Panc1 (cell line): ENCODE results near the gene UBASH3B. TPM values are rescaled to one million over a fixed set of nuclear protein-coding genes. Genes with fewer than 3 reads are reported as not detected.

Experiments
- ATAC-seq: fragments of 200-7000 bp; cut with Tn5 transposase; 2 replicates; pipeline ENCODE4 v1.9.1; 2020; ENCODE audit warnings: mild to moderate bottlenecking, moderate library complexity
- BruUV-seq: library from RNA; stranded (reverse); fragments of 400-500 nt; replicated peaks from 2 replicates; lab custom pipeline; 2021; lab: Mats Ljungman, UMichigan
- CTCF ChIA-PET: fragments of 300-600 bp; sonication (Branson Sonifier 250); formaldehyde crosslinking; loops from one replicate; lab custom pipeline; 2022; ENCODE audit warnings: antibody characterized with exemption; lab: Charles Lee
- POLR2A ChIA-PET: fragments of 300-600 bp; sonication (Branson Sonifier 250); formaldehyde crosslinking; loops from one replicate; lab custom pipeline; 2022; ENCODE audit warnings: antibody characterized with exemption; lab: Charles Lee
- DNase-seq: peaks from one replicate; pipeline ENCODE4 v3.0.0-alpha.2; 2010; ENCODE audit warnings: low read depth, low spot score
- H3K27ac ChIP-seq: 2 replicates; pipeline ENCODE4 v1.5.1; 2011; ENCODE audit warnings: mild to moderate bottlenecking, low read length, inconsistent platforms
- H3K27me3 ChIP-seq: fragments of 200-500 bp; sonication (Bioruptor generic); 2 replicates; pipeline ENCODE4 v1.6.0; 2014; ENCODE audit warnings: low read length, inconsistent platforms; ENCODE audit not compliant: control insufficient read depth, insufficient read depth
- H3K36me3 ChIP-seq: fragments of 200-500 bp; sonication (Bioruptor generic); 2 replicates; pipeline ENCODE4 v1.5.1; 2014; ENCODE audit warnings: inconsistent platforms, mild to moderate bottlenecking, low read length, moderate library complexity; ENCODE audit not compliant: control insufficient read depth, insufficient read depth
- H3K4me1 ChIP-seq: 2 replicates; pipeline ENCODE4 v1.5.1; 2011; ENCODE audit warnings: inconsistent platforms, mild to moderate bottlenecking, low read length, moderate library complexity; ENCODE audit not compliant: control insufficient read depth, insufficient read depth
- H3K4me3 ChIP-seq, 2 experiments: 2 replicates each; pipeline ENCODE4 v1.5.1; 2011 to 2012; ENCODE audit warnings: low read depth in 2 of 2, low read length in 2 of 2, mild to moderate bottlenecking in 2 of 2, inconsistent platforms in 1 of 2, moderate library complexity in 1 of 2
- H3K9me3 ChIP-seq: fragments of 200-500 bp; sonication (Bioruptor generic); 2 replicates; pipeline ENCODE4 v1.5.1; 2014; ENCODE audit warnings: low read depth, mild to moderate bottlenecking, inconsistent platforms, low read length, moderate library complexity; ENCODE audit not compliant: control insufficient read depth, insufficient read depth
- CTCF ChIP-seq: fragments of 450-650 bp; IDR thresholded peaks from 2 replicates; pipeline ENCODE4 v1.5.1; 2017; ENCODE audit warnings: mild to moderate bottlenecking
- POLR2AphosphoS5 ChIP-seq: IDR thresholded peaks from 2 replicates; pipeline ENCODE4 v1.6.1; 2012; ENCODE audit warnings: mild to moderate bottlenecking, low read depth, low read length, moderate library complexity
- REST ChIP-seq, 2 experiments: IDR thresholded peaks; 2 replicates each; pipeline ENCODE4 v1.6.1; 2011 to 2012; ENCODE audit warnings: low read depth in 2 of 2, control low read depth in 1 of 2, low read length in 1 of 2, mild to moderate bottlenecking in 1 of 2, moderate library complexity in 1 of 2; ENCODE audit not compliant: insufficient read depth in 1 of 2
- SIN3A ChIP-seq: IDR thresholded peaks from 2 replicates; pipeline ENCODE4 v1.6.1; 2012; ENCODE audit warnings: low read depth, mild to moderate bottlenecking, low read length, moderate library complexity, borderline replicate concordance; ENCODE audit not compliant: insufficient read depth
- TCF7L2 ChIP-seq: IDR thresholded peaks from 2 replicates; pipeline ENCODE4 v1.6.1; 2011; ENCODE audit warnings: mild to moderate bottlenecking, low read depth, low read length, inconsistent platforms
- in situ Hi-C: cut with HindIII; loops from 2 replicates; pipeline ENCODE4 v1.10.0; 2016; ENCODE audit warnings: low sequenced_read_pairs, low pct_unique_long_range_greater_than_20kb
- intact Hi-C: fragments of 100-400 bp; cut with micrococcal nuclease; formaldehyde crosslinking; loops from one replicate; pipeline ENCODE4 v1.10.0; 2022; ENCODE audit not compliant: unreplicated experiment
- total RNA-seq: library from RNA; stranded (reverse); gene quantifications from one replicate; pipeline ENCODE4 v1.2.1, GENCODE V29; 2021; ENCODE audit not compliant: unreplicated experiment

UBASH3B gene
- total RNA-seq, 1 experiment from 2014 or later, result 55.1 TPM

- no peaks in the 10 kb centered on the region for H3K4me1 ChIP-seq
- no peaks in the 10 kb centered on the region for H3K9me3 ChIP-seq
- ChIA-PET POLR2A (no interaction called here), CTCF (no interaction called here)
- no peak for ATAC-seq
- no peaks in the 10 kb centered on the region for H3K27me3 ChIP-seq
- no TSS peak for BruUV-seq
- no peak overlapping the region for H3K27ac ChIP-seq
- intact Hi-C loops, result no loop called here
- in situ Hi-C loops, result no loop called here
- no peak overlapping the region for H3K4me3 ChIP-seq
- no peak for DNase-seq
- no peak for TF ChIP-seq TCF7L2
- no peak for TF ChIP-seq REST (IDR thresholded peaks at IDR 0.05; ENCODE audit: insufficient read depth in 1 of 2, low read depth in 2 of 2, low read length in 1 of 2)
- TF ChIP-seq POLR2AphosphoS5, result no peak
- H3K36me3 ChIP-seq, result no peaks in the 10 kb centered on the region
Observed at GRCh38 chr11:122720107-122720881, 64.8 kb downstream of the UBASH3B start.

- in situ Hi-C loops, result no loop called here
- no peaks in the 10 kb centered on the region for H3K27me3 ChIP-seq
- no peak for TF ChIP-seq POLR2AphosphoS5
- TF ChIP-seq CTCF, result no peak
- no peak for TF ChIP-seq SIN3A
- ChIA-PET CTCF (interaction anchor here (0.6 to 1.0 kb wide), 2 partner anchors 41 to 1130 kb away, joined by 3 read pairs; no protein-coding TSS in a partner anchor), POLR2A (no interaction called here)
- H3K36me3 ChIP-seq, result no peaks in the 10 kb centered on the region
- H3K4me3 ChIP-seq, result no peak overlapping the region
- ATAC-seq, result no peak
- no peak overlapping the region for H3K27ac ChIP-seq
- no peaks in the 10 kb centered on the region for H3K9me3 ChIP-seq
- intact Hi-C loops, result no loop called here
- BruUV-seq, result no TSS peak
- DNase-seq, result no peak
- H3K4me1 ChIP-seq, result no peaks in the 10 kb centered on the region
Observed at GRCh38 chr11:122721201-122721963, 65.9 kb downstream of the UBASH3B start.
